Erythroblast (primary cell): Measurements from ENCODE around the gene SKIDA1.
"Not testable (repeated sequence)": the region's sequence is repeated elsewhere in the genome, so short reads cannot be mapped to it uniquely, and the experiment has no call there.

Experiments used
- DNase-seq, 2 experiments: peaks; one replicate each; lab custom pipeline; 2025; lab: John Stamatoyannopoulos, UW
- GATA1 ChIP-seq: IDR thresholded peaks from 2 replicates; pipeline ENCODE4 v1.6.1; 2011; ENCODE audit warnings: low read depth, mild to moderate bottlenecking, control low read depth, low read length, moderate library complexity
- POLR2A ChIP-seq: IDR thresholded peaks from 2 replicates; pipeline ENCODE4 v1.6.1; 2011; ENCODE audit warnings: mild to moderate bottlenecking, low read length

SKIDA1 gene

DNA sequence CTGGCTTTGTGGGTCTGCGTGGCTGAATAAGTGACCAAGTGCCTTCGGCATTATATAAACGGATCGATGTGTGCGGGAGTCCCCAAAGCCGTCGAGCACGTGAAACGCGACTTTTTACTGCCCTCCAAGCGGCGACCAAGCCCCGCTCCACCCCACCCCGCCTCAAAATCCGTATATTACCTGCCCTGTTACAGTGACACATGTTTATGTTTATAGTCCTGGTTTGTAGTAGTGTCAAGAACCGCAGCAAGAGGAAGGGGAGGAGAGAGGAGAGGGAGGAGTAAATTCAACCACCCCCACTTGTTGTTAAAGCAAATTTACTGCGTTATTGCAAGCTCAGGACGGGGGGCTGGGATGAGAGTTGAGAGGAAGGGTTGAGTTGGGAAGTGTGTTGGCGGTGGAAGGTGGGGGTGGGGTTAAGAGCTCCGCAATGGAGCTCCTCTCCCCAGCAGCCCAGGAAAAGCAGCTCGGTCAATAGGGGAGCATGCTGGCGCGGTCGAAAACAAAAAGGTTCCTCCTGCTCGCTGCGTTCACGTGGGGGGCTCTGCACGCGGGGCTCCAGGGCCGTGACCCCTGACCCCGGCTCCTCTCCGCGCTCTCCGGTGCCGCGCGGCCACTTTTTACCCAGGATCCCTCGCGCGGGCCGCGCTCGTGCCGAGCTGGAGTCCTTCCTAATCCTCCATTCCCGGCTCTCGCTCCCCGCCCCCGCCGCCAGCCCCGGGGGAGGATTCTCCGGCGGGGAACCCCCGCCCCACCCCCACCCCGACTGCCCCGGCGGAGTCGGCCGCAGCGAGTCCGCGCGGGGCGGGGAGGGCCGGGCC is at the start of gene SKIDA1:
SKIDA1 (minus strand) TSS at position 316 of the 821 bp plus-strand sequence. CDS start 7,860 bp downstream, outside the sequence.
- TF ChIP-seq POLR2A (peak; percentile 59), GATA1 (no peak)
- peak; percentile 82 to 85 for DNase-seq

DNA sequence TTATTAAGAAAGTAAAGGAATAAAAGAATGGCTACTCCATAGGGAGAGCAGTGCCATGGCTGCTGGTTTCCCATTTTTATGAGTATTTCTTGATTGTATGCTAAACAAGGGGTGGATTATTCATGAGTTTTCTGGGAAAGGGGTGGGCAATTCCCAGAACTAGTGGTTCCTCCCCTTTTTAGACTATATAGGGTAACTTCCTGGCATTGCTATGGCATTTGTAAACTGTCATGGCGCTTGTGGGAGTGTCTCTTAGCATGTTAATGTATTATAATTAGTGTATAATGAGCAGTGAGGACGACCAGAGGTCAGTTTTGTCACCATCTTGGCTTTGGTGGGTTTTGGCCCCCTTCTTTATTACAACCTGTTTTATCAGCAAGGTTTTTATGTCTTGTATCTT is 49.0 kb upstream of the SKIDA1 start:
- DNase-seq, result peak; percentile 41 to 51

DNA sequence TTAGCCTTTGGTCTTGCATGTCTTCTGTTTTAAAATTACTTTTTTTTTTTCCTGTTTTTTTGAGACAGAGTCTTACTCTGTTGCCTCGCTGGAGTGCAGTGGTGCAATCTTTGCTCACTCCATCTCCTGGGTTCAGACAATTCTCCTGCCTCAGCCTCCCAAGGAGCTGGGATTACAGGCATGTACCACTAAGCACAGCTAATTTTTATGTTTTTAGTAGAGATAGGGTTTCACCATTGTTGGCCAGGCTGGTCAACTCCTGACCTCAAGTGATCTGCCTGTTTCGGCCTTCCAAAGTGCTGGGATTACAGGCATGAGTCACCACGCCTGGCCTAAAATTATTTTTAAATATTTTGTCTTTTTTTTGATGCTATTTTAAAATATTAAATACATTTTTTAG is 47.1 kb upstream of the SKIDA1 start:
- TF ChIP-seq POLR2A, result no peak
- no peak for TF ChIP-seq GATA1
- DNase-seq, result no peak

DNA sequence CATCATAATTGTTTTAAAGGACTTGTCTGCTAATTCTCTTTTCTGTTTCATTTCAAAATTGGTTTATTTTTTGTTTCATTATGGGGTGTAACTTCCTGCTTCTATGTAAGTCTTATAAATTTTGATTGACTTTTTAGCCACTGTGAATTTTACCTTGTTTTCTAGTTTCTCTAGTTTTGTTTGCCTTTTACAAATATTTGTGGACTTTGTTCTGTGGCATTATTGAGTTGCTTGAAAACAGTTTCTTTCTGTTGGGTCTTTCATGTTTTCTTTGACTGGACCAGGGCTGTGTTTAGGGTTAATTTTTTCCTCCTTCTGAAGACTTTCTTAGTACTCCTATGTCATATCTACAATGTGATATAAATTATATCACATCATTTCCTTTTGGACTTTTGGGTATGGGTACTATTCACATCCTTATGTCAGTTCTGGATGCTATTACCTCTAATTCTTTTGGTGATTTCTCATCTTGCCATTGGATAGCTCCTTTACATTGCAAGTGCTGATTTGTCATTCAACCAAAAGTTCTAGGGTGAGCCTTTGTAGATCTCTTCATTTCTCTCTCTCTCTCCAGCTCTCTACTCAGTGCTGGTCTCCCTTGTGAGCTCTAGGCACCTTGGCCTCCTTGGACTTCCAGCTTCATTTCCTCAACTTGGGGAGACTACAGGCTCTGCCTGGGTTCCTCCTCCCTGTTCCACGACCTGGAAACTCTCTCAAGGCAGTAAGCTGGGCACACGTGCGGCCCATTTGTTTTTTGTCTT is 45.5 kb upstream of the SKIDA1 start:
- no peak for TF ChIP-seq POLR2A
- no peak for TF ChIP-seq GATA1
- no peak for DNase-seq

DNA sequence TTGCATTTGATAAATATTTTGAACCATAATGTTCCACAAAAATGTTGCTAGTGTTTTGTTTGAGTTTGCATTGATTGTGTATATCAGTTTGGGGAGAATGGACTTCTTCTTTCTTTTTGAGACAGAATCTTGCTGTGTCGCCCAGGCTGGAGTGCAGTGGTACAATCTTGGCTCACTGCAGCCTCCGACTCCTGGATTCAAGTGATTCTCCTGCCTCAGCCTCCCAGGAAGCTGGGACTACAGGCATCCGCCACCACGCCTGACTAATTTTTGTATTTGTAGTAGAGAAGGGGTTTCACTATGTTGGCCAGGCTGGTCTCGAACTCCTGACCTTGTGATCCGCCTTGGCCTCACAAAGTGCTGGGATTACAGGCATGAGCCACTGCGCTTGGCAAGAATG is 33.5 kb upstream of the SKIDA1 start:
- DNase-seq, result not testable (repeated sequence)

DNA sequence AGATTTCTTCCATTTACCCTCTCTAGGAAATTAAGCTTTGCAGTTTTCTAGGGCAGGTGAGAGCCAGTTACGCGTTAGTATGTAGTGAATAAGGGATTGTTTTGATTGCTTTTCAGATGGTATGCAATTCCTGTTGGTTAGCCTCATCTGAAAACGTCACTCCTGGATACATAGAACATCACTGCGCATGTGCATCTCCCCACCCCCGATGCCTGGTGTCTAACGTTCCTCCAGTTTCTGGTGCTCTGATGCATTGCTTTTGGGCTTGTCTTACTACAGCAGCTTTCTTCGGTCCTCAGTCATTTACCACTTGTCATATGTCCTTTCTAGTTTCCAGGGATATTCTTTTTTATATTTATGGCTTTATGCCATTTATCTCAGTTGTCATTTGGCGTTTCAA is 31.0 kb upstream of the SKIDA1 start:
- TF ChIP-seq GATA1 (no peak), POLR2A (no peak)
- no peak for DNase-seq

DNA sequence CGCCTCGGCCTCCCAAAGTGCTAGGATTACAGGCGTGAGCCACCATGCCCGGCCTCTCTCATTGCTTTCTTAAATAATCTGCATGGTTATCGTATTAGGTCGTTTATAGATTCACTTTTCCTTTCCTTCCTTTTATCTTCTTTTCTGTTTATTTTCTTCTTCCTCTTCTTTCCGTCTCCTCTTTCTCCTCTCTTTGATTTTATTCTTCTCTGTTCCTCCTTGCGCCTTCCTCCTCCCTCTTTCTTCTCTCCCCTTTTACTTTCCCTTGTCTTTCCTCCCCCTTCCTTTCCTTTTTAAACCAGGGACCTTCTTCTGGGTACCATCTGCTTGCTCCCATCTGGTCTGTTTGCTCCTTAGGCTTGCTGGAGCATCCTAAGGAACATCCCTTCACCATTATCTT is 27.2 kb upstream of the SKIDA1 start:
- TF ChIP-seq POLR2A, result no peak
- TF ChIP-seq GATA1, result no peak

DNA sequence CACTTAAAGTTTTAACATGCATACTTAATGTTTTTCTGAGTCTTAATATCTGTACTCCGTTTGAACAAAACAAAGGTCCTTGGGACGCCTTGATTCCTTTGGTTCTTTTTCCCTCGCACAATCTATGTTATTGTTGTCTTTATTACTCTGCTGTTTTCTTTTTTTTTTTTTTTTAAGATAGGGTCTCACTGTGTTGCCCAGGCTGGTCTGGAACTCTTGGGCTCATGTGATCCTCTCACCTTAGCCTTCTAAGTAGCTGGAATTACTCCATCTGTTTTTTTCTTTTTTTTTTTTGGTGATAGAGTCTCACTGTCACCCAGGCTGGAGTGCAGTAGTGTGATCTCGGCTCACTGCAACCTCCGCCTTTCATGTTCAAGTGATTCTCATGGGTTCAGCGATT is 21.8 kb upstream of the SKIDA1 start:
- DNase-seq, result no peak
- no peak for TF ChIP-seq POLR2A
- TF ChIP-seq GATA1, result no peak

More for the DNA sequence above, 27.2 kb upstream of the SKIDA1 start:
- DNase-seq, result no peak

DNA sequence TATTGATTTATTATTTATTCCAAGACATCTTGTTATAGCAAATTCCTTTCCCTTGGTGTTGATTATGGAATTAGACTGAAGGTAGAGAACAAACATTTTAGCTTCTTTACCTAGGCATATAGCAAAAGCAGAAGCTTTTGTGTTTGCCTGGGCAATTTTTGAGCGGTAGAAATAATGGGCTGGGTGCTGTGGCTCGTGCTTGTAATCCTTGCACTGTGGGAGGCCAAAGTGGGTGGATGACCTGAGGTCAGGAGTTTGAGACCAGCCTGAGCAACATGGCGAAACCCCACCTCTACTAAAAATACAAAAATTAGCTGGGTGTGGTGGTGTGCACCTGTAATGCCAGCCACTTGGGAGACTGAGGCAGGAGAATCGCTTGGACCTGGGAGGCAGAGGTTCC is 15.2 kb upstream of the SKIDA1 start:
- not testable (repeated sequence) for DNase-seq

DNA sequence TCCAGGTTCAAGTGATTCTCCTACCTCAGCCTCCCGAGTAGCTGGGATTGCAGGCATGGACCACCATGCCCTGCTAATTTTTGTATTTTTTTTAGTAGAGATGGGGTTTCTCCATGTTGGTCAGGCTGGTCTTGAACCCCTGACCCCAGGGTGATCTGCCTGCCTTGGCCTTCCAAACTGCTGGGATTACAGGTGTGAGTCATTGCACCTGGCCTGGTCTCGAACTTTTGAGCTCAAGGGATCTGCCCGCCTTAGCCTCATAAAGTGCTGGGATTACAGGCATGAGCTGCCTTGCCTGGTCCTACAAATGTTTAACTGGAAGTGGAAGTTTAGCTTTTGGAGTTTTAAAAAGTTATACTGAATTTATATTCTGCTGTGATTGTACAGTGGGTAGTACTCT is 11.4 kb upstream of the SKIDA1 start:
- TF ChIP-seq POLR2A (no peak), GATA1 (no peak)
- DNase-seq, result no peak

DNA sequence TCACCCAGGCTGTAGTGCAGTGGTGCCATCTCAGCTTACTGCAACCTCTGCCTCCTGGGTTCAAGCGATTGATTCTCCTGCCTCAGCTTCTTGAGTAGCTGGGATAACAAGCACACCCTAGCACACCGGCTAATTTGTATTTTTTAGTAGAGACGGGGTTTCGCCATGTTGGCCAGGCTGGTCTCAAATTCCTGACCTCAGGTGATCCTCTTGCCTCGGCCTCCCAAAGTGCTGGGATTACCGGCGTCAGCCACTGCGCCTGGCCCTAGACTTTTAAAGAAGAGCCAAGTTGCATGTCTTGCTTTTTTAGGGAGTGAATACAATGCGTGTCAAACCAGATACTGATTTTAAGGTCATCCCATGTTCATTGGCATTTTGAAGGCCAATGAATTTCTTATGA is 10.5 kb upstream of the SKIDA1 start:
- DNase-seq, result not testable (repeated sequence)

DNA sequence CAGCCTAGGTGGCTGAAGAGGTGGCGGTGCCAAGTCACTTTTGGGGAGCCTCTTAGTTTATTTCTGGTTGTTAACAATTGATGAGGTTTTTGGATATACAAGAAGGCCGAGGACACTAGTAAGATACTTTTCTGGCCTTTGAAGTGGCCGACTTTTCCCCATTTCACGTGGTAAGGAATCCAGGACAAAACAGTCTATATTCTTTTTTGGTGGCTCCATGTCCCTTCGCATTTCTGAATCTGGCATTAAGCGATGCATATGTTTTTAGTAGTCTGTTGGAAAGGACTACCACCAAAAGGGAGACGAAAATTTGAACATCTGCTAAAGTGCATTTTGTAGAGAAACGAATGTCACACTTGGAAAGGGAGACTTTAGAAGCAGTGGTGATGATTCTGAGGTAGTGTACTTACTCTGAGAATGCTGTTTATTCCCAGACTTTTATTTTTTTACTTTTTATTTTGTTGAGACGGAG is 10.0 kb upstream of the SKIDA1 start:
- TF ChIP-seq GATA1, result no peak
- no peak for TF ChIP-seq POLR2A
- DNase-seq, result peak in 1 of 2 experiments; percentile 36

DNA sequence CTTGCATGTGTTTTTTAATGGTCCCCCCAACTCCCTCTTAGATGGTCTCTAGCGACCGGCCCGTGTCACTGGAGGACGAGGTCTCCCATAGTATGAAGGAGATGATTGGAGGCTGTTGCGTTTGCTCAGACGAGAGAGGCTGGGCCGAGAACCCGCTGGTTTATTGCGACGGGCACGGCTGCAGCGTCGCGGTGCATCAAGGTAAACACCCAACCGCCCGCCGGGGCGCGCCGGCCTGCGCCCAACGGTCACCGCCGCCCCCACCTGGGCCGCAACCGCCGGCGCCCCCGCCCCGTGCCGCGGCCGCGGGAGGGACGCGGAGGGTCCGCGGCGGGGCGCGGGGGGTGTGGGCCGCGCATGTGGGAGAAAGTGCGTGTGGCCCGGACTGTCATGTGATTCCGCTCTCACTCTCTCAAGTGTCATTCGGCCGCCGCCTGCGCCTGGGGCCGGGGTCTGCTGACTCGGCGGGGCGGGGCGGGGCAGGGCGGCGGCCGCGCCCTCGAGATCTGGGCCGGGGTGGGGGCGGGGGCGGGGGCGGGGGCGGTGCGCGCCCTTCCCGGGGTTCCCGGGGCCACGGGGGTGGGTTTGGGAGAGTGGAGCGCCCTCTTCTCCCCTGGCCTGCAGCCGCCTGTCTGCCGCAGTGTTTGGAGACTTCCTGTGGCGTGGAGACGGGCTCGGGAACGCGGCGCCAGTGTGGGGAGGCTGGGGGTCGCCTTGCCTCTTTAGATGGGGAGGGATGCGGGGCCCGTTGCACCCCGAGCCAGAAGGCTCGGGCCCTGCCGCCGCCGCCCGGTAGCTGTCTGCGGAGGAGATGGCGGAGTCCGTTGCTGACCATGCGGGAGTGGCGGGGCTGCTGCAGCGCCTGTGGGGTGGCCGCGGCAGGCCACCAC is 9.4 kb upstream of the SKIDA1 start:
- TF ChIP-seq GATA1 (no peak), POLR2A (no peak)
- peak; percentile 80 to 85 for DNase-seq

DNA sequence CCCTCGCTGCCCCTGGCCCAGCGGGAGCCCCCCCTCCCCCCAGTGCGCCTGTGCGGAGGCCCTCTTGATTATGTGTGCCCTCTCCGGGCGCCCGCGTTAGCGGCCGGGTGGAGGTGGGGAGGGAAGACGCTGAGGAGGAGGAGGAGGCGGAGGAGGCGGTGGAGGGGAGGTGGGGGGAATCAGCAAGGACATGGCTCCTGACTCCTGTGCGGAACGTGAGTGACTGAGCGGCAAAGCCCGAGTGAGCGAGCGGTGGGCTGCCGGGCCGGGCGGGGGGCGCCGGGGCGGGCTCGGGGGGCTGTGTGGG is 8.8 kb upstream of the SKIDA1 start:
- no peak for DNase-seq
- no peak for TF ChIP-seq GATA1
- TF ChIP-seq POLR2A, result no peak
